ENCODE measurements around the gene ALDH3A1.

ALDH3A1 gene

DNA sequence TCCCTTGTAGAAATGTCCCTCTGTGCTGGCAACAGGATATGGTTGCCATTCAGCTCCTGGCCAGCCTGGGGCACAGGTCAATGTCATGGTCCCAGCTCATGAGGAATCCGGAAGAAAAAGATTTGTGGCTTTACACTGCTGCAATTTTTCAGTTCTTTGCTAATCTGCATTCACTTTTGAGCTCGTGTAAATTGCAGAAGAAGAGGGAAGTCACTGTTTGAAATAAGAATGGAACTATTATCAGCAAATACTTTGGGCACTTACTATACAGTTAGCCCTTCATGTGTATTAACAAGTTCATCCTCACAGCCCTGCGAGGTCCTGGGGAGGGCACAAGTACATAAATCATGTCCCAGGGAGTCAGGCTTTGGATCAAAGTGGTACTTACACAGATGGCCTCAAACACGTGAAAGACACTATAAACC is 45.9 kb downstream of the ALDH3A1 start:
- no peak for DNase-seq
